Activated CD8-positive, alpha-beta memory T cell treated with anti-CD3 and anti-CD28 coated beads, Interleukin-2, amount 50 U/mL, for 48 hours (primary cell): Measurements from ENCODE around the gene SRRM3.
"Not testable (repeated sequence)": the region's sequence is repeated elsewhere in the genome, so short reads cannot be mapped to it uniquely, and the experiment has no call there.

Source experiments
- DNase-seq: peaks from one replicate; pipeline ENCODE4 v3.0.0-alpha.2; 2020

The SRRM3 gene

GRCh38 chr7:76294344-76295024 lies 92.8 kb downstream of the SRRM3 start:
- DNase-seq = no peak

DNA sequence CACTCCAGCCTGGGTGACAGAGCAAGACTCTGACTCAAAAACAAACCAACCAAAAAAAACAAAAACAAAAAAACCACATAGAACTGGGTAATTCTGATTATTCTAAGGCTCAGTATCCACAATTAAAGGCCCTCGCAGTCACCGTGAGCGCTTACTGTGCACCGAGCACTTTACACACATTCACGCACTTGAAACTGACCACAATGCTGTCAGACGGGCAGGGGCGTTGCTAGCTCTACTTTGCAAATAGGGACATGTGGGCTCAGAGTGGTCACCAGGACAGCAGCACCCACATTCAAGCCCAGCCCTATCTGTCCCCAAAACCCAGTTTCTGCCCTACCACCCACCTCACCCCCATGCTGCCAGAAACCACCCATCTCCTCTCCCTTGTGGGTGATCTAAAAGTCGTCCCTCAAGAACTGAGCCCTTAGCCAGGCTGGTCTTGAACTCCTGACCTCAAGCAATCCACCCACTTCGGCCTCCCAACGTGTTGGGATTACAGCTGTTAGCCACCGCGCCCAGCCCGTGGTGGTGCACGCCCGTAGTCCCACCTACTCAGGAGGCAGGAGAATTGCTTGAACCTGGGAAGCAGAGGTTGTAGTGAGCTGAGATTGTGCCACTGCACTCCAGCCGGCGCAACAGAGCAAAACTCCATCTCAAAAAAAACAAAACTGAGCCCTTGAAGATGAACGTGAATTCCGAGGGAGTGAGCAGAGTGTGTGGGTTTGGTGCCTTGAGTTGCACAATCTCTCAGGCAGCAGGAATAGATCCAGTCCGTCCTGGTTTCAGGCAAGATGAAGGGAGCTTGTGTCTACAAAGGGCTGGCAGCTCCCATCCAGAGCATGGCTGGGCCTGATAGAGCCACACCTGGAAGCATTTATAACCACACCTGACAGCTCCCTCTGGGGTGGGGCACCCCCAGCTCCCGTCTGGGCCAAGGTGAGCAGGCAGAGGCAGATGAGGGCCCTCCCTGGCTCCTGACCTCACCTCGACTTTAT lies 95.3 kb downstream of the SRRM3 start:
- no peak for DNase-seq

DNA sequence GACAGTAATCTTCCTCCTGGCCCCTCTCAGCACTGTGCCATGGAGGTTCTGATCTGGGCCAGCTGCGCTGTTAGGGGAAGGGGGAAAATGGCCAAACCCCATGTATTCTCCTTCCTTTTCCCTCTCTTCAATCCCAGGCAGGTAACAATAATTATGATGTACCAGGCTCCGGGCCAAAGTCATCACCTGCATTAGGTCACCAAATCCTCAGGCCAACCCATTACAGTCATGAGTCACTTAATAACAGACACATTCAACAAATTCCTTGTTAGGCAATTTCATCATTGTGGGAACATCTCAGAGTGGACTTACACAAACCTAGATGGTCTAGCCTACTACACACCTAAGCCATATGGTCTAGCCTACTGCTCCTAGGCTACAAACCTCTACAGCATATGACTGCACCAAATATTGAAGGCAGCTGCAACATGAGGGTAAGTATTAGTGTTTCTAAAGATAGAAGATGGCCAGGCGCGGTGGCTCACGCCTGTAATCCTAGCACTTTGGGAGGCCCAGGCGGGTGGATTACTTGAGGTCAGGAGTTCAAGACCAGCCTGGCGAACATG lies 98.6 kb downstream of the SRRM3 start:
- DNase-seq = no peak

DNA sequence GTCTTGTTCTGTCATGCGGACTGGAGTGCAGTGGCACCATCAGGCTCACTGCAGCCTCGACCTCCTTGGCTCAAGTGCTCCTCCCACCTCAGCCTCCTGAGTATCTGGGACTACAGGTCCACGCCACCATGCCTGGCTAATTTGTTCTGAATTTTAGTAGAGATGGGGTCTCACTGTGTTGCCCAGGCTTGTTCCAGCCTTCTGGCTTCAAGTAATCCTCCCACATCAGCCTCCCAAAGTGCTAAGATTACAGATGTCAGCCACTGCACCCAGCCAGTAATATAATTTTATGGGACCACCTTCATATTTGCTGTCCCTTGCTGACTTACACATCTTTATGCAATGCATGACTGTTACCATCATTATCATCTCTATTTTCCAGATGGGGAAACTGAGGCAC lies 99.3 kb downstream of the SRRM3 start:
- DNase-seq = no peak

DNA sequence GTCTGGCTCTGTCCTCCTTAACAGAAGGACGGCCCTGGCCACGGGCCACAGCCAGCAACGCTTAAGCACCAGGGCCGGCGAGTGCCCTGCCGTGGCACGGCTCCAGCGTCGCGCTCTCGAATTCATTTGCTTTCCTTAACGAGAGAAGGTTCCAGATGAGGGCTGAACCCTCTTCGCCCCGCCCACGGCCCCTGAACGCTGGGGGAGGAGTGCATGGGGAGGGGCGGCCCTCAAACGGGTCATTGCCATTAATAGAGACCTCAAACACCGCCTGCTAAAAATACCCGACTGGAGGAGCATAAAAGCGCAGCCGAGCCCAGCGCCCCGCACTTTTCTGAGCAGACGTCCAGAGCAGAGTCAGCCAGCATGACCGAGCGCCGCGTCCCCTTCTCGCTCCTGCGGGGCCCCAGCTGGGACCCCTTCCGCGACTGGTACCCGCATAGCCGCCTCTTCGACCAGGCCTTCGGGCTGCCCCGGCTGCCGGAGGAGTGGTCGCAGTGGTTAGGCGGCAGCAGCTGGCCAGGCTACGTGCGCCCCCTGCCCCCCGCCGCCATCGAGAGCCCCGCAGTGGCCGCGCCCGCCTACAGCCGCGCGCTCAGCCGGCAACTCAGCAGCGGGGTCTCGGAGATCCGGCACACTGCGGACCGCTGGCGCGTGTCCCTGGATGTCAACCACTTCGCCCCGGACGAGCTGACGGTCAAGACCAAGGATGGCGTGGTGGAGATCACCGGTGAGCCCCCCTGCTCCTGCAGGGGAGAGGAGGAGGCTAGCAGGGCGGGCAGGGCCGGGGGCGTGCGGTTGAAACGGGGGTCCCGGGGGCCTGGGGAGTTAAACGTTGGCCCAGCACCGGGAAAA lies 100.9 kb downstream of the SRRM3 start, which contains the start of gene HSPB1:
Gene HSPB1, plus strand, starts transcription at position 327 of the 855 bp plus-strand sequence. Its CDS starts 40 bp downstream, at position 367.
- DNase-seq = peak; percentile 70

- DNase-seq = peak; percentile 90
Observed at GRCh38 chr7:76303202-76304147, 101.8 kb downstream of the SRRM3 start.

DNA sequence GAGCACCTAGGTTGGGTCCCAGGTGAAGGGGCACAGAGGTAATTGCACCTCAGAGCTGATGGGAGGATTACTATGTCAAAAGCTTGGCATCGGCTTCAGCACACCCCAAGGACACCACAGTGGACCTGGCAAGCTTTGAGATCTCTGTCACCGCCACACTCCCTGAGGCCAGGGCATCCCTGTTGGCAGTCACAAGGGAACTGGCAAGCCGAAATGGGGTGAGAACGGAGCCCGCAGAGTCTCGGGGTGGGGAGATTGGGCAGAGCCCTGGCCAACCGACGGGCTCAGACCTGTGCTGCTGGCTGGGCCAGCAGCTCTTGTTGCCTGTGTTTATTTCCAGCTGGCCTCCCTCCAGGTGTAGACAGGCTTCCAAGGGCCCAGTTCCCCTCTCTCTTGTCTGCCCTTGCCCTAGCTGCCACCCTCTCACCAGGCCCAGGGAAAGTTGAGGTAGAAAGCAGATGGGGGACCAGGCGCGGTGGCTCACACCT lies 103.2 kb downstream of the SRRM3 start:
- DNase-seq = no peak

DNA sequence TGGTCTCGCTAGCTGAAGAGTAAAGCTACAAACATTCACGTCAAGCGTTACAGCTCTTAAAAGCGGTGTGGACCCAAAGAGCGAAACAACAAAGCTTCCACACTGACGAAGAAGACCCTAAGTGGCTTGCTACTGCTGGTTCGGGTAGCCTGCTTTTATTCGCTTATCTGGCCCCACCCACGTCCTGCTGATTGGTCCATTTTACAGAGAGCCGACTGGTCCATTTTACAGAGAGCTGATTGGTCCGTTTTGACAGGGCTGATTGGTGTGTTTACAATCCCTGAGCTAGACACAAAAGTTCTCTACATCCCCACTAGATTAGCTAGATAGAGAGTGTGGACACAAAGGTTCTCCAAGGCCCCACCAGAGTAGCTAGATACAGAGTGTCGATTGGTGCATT lies 107.2 kb downstream of the SRRM3 start:
- DNase-seq = not testable (repeated sequence)

GRCh38 chr7:76309341-76310101 lies 107.8 kb downstream of the SRRM3 start:
- DNase-seq = not testable (repeated sequence)

DNA sequence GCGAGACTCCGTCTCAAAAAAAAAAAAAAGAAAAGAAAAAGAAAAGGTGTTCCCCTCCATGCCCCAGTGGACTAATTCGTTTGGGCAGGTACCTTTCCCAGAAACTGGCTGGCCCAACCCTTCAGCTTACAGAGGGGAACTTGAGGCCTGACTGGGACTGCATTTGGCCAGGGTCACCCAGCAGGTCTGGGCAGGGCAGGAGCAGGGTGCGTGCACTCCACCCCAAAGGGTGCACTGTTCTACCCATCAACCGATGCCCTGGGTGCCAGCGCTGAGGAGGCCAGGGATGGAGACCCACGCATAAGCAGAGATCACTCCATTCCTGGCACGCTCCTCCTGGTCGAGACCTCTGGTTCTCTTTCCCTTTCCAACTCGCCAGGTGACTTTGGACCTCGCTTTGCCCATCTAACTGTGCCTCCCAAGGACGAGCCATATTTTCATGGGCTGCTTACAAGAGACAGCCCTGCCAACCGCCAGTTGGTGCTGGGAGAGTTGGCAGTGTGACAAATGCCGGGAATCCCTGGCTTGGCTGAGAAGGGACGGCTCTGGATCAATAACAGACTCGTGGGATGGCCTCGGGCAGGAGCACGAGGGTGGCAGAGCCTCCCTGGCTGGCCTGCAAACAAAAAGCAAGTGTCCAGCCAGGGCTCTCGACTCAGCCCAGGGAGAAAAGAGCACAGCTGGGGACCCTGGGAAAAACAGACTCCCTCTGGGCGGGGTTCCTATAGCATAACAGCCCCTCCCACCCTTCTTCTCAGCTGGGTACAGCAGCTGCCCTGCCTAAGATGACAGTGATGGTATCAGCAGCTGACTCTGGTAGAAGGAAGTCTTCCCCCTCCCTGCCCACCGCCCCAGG lies 108.6 kb downstream of the SRRM3 start:
- DNase-seq = no peak

DNA sequence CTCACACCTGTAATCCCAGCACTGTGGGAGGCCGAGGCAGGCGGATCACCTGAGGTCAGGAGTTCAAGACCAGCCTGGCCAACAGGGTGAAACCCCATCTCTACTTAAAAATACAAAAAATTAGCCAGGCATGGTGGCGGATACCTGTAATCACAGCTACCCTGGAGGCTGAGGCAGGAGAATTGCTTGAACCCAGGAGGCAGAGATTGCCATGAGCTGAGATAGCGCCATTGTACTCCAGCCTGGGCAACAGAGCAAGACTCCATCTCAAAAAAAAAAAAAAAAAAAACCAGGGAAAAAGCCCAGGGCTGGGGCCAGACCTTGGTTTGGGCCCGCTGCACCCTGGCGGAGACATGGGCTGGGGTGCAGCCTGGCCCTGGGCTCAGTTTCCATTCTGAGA lies 110.1 kb downstream of the SRRM3 start:
- not testable (repeated sequence) for DNase-seq

DNA sequence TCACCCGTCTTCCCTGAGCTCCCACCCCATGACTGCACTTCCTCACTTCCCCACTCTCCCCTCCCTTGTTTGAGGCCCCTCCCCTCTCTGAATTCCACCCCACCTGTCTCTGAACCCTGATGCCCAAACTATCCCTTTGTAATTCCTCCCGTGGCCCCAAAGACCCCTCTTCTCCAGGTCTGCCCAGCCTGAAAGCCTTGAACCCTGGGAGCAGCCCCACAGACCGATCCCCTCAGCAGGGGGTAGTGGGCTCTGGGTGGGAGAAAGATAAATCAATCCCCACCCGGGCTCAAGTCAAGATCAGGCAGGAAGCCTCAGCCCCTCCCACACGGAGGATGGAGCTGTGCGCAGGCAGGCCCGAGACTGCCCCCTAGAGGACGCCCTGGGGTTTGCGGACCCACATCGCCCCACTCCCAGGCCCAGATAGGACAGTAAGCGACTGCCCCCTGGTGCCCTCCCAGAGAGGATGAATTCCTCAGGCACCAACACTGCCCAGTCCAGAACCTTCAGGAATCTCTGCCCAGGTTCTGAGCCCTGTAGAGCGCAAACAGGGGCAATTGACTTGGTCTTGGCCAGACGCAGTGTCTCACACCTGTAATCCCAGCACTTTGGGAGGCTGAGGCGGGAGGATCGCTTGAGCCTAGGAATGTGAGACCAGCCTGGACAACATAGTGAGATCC lies 112.5 kb downstream of the SRRM3 start:
- peak; percentile 99 for DNase-seq

DNA sequence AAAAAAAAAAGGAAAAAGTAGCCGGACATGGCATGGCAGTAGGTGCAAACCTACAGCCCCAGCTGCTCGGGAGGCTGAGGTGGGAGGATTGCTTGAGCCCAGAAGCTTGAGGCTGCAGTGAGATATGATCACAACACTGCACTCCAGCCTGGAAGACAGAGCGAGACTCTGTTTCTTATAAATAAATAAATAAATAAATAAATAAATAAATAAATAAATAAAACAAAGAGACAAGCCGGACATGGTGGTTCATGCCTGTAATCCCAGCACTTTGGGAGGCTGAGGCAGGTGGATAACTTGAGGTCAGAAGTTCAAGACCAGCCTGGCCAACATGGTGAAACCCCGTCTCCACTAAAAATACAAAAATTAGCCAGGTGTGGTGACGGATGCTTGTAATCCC lies 113.0 kb downstream of the SRRM3 start:
- DNase-seq = not testable (repeated sequence)

GRCh38 chr7:76315364-76315763 lies 113.7 kb downstream of the SRRM3 start:
- no peak for DNase-seq

DNA sequence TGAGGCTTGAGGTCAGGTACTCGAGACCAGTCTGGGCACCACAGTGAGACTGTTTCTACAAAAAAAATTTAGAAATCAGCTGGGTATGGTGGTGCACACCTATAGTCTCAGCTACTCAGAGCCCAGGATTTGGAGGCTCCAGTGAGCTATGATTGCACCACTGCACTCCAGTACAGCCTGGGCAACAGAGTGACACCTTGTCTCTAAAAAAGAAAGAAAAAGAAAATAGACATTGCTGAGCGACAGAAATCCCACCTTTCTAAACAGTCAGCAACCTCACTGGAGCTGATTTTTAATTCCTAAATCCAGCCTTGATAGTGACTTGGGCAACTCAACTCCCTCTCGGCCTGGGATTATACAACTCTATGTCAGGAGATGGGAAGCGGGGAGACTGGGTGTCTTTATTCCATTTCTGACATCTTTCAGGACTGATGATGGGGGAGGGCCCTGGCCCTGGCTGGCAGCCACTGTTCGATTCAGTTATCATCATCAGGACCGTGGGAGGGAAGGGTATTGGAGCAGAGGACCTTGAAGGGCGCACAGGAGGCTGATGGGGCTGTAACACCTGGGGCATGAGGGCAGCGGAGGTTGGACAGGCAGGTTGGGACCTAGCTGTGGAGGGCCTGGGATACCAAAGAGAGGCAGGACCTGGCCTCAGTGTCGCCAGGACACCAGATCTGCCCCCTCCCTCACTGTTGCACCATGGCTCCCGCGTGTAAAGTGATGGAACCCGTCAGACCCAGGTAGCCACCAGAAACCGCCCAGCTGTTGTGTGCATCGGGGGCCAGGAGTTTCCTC lies 115.5 kb downstream of the SRRM3 start:
- no peak for DNase-seq

GRCh38 chr7:76317782-76318487 lies 116.2 kb downstream of the SRRM3 start:
- DNase-seq = peak; percentile 96
